ENCODE measurements around the gene TMED1.

DNA sequence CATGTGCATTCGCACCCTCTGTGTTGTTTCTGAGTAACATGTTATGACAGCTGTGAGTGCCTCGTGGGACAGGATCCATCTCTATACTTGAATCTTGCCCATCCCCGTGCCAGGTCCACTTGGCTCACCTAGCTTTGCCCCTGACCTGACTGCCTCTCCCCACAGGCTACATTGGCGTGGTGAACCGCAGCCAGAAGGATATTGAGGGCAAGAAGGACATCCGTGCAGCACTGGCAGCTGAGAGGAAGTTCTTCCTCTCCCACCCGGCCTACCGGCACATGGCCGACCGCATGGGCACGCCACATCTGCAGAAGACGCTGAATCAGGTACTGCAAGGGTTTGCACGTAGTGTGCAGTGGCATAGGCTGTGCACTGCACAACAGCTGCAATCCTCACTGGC lies 53.2 kb downstream of the TMED1 start:
- no peak for TF ChIP-seq SIN3A (IDR thresholded peaks at IDR 0.05; ENCODE audit: borderline replicate concordance, insufficient read depth, low read depth, low read length)
- TF ChIP-seq, protein P1, sequence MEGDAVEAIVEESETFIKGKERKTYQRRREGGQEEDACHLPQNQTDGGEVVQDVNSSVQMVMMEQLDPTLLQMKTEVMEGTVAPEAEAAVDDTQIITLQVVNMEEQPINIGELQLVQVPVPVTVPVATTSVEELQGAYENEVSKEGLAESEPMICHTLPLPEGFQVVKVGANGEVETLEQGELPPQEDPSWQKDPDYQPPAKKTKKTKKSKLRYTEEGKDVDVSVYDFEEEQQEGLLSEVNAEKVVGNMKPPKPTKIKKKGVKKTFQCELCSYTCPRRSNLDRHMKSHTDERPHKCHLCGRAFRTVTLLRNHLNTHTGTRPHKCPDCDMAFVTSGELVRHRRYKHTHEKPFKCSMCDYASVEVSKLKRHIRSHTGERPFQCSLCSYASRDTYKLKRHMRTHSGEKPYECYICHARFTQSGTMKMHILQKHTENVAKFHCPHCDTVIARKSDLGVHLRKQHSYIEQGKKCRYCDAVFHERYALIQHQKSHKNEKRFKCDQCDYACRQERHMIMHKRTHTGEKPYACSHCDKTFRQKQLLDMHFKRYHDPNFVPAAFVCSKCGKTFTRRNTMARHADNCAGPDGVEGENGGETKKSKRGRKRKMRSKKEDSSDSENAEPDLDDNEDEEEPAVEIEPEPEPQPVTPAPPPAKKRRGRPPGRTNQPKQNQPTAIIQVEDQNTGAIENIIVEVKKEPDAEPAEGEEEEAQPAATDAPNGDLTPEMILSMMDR (IDR thresholded peaks at IDR 0.05), result no peak
